Body of pancreas (tissue), 4 donors: ENCODE data around the gene ARFGAP3.

Experiments
- POLR2A ChIP-seq, 3 donors: fragments of 450-650 bp; IDR thresholded peaks; one replicate each; pipeline ENCODE4 v1.6.1; 2016; ENCODE audit warnings: antibody characterized with exemption in 3 of 3, mild to moderate bottlenecking in 2 of 3
- TF ChIP-seq, protein P1 (sequence below), 7 experiments: fragments of 450-650 bp in 4 of 7; fragments of 200-600 bp in 3 of 7; sonication (generic) in 3 of 7; IDR thresholded peaks; one replicate each; pipeline ENCODE4 v1.5.1; 2016 to 2019; ENCODE audit warnings: antibody characterized with exemption in 7 of 7

DNA sequence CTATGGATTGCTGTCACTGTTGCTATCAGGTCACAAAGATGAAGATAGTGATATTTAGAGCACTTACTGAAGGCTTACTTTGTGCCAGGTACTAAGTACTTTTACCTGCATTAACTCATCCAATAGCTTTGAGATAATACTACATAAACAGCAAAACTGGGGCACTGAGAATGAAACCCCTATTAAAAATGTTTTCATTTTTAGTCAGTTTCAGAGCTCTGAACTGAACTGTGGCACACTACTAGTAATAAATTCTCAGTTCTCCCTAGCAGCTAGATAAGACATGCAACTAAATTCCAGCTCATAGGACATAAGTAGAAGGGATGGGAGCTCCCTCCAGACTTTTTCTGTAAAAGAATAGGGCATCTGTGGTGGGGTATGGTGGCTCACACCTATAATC is 24.0 kb downstream of the ARFGAP3 start:
- TF ChIP-seq POLR2A (IDR thresholded peaks at IDR 0.05), result no peak
- TF ChIP-seq, protein P1, sequence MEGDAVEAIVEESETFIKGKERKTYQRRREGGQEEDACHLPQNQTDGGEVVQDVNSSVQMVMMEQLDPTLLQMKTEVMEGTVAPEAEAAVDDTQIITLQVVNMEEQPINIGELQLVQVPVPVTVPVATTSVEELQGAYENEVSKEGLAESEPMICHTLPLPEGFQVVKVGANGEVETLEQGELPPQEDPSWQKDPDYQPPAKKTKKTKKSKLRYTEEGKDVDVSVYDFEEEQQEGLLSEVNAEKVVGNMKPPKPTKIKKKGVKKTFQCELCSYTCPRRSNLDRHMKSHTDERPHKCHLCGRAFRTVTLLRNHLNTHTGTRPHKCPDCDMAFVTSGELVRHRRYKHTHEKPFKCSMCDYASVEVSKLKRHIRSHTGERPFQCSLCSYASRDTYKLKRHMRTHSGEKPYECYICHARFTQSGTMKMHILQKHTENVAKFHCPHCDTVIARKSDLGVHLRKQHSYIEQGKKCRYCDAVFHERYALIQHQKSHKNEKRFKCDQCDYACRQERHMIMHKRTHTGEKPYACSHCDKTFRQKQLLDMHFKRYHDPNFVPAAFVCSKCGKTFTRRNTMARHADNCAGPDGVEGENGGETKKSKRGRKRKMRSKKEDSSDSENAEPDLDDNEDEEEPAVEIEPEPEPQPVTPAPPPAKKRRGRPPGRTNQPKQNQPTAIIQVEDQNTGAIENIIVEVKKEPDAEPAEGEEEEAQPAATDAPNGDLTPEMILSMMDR (IDR thresholded peaks at IDR 0.05), result no peak
